ENCODE results near the gene PMM1.
"Not testable (repeated sequence)": the region's sequence is repeated elsewhere in the genome, so short reads cannot be mapped to it uniquely, and the experiment has no call there.

PMM1 gene

DNA sequence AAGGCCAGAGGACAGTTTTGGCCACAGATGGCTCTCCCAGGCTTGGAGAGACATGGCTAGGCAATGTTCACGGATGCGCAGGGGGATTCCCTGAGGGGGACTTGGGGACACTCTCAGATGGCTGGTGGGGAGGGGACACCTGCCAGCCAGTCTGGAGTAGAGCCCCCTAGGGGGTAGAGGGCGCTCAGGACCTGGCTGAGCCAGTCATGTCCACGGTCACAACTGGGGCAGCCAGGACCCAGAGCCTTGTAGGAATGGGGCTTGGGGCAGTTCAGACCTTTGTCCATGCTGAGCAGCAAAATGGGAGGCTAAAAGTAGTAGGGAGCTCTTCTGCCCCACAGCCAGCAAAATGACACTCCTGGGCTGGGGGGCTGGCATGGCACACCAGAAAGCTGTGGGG, 27.2 kb downstream of the PMM1 start:
- no peak for DNase-seq

DNA sequence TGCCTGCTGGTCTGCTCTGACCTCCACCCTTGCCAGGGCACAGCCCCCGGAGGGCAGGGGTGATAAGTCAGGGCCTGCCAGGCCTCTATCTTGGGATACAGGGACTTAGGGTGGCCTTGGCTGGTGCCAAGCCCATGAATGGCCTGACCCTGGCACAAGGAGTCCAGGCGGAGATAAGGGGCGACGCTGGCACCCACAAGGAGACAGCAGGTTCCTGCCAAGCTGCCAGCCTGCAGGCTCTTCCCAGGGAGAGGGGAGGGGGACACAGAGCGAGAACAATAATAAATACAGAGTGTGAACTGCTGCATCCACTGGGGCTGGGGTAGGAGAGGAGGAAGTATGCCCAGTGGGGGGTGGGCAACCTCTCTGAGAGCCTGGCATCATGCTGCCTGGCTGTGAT, 27.9 kb downstream of the PMM1 start:
- no peak for DNase-seq

DNA sequence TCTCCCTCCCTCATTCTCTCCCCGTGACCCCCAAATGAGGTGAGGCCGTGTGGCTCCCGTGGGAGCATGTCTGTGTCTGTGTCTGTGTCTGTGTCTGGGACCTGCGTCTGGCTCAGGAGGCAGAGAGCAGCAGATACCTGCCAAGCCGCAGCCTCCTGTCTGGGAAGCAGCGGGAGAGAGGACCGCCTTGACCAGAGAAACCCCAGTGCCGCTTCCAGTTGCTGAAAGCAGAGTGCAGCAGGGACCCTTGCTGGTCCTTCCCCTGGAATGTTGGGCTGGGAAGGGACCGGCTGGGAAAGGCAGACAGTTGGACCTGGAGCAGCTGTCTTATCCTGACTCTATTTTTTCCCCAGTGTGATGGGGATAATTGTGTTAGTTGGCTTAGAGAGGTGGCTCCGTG, 28.3 kb downstream of the PMM1 start:
- DNase-seq = no peak

DNA sequence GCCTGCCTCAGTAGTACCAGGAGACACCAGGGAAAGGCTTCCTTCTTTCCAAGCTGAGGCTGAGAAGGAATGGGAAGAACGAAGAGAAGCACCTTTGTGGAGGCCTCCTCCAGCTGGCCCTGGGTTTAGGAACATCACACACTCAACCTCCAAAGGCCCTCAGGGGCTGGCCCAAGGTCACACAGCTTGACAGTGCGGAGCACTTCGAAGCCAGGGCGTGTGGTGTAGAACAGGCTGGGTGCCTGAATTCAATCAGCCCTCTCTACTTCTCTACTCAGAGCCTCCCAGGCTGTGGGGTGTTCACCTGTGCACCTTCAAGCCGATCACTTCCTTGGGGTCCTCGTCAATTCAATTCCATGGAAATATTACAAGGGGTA, 29.6 kb downstream of the PMM1 start:
- DNase-seq = no peak

DNA sequence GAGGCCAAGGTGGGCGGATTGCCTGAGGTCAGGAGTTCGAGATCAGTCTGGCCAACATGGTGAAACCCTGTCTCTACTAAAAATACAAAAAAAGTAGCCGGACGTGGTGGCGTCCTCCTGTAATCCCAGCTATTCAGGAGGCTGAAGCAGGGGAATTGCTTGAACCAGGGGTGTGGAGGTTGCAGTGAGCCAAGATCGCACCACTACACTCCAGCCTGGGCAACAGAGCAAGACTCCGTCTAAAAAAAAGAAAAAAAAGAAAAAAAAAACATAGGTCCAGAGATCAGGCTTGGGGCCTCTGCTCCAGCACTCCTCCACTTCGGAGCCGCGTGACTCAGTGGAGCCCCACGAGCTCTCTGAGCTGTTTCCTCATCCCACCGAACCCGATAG, 31.4 kb downstream of the PMM1 start:
- not testable (repeated sequence) for DNase-seq

DNA sequence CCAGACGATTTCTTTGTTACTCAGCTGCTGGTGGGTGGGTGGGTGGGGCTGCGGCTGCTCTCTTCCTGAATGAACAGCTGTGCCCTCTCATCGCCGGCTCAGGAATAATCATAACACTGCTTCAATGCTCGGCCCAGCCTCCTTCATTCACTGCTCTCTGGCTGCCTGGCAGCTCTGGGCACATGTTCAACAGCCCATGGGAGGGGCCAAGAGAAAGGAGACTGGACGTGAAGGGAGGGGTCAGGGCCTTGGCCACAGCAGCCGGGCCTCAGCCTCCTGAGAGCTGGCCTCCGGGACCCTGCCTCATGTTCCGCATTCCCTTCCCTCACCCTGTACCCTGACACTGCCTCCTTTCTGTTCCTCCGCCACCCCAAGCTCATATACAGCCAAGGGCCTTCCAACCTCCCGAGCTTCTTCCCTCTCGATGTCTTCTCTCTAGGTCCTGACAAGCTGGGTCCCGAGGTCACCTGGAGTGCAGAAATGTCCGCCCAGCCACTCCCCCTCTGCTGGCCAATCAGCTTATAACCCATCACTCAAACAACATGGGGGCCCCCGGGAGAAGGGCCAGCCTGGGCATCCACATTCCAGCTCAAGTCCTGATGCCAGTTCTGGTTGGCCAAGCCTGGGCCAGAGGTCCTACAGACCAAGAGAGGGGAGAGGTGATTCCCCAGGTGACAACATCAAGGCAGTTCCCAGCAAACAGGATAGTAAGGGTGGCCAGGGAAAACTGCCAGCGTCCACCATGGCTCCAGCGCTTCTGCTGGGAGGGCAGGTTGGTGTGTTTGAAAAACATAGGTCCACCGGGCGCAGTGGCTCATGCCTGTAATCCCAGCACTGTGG, 32.0 kb downstream of the PMM1 start:
- peak in 1 of 2 experiments; percentile 20 for DNase-seq

DNA sequence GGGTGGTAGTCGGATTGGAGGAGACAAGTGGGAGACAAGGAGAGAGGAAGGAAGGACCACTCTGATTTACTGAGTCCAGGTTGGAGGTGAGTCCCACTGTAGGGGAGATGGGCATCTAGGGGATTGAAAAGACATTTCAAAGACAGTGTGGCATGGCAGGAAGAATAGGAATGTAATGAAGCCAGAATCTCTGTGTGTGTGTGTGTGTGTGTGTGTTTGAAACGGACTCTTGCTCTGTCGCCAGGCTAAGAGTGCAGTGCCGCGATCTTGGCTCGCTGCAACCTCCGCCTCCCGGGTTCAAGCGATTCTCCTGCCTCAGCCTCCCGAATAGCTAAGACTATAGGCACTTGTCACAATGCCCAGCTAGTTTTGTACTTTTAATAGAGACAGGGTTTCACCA, 33.1 kb downstream of the PMM1 start:
- no peak for DNase-seq

DNA sequence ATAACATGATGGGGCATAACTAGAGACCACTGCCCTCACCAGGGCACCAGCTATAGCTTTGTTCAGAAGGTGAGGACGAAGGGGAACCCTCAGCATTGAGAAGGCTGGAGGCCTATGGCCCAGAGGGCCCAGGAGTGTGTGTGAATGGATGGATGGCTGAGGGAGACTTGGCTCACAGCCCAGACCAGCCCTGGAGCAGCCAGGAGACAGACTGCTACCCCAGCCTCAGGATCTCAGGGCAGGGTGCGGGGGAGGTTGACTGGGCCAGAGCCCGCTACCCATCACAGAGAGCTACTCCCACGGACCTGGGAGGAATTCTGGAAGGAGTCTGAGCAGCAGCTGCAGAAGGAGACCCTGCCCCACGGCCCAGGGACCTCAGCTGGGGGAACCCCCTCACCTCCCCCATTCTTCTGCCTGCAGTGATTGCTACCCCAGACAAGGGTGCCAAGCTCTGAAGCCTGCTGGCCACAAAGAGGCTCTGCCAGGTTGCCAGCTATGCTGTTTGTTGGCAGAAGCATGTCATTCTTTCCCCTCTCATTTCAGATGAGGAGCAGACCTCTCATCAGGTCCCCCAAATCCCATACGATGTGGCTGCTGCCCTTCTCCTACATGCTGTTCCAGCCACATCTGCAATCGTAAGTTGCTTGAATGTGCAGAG, 34.2 kb downstream of the PMM1 start:
- DNase-seq = no peak

DNA sequence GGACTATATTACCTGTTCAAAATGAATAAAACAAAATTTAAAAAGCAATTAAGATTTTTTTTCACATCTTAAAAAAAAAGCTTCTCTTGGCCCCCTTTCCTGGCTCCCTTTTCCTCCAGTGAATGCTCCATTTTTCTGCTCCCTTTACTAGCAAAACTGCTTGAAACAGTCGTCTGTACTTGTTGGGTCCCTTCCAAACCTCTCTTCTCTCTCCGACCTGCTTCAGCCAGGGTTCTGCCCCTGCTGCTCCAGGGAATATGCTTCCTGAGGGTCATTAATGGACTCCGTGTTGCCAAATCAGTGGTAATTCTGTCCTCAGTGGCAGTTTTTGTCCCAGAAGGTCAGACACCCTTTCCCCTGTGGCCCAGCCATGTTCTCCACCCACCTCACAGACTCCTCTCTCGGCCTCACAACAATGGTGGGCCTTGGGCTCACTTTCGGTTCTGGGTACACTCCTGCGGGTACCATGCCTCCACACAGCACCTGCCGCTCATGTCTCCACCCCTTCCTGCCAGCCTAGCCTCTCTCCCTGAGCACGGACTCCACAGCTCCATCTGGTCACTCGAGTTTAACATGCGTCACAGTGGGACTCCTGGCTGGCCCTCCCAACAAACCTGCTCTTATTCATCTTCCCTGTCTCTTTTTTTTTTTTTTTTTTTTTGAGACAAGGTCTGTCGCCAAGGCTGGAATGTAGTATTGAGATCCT, 37.6 kb downstream of the PMM1 start:
- no peak for DNase-seq

DNA sequence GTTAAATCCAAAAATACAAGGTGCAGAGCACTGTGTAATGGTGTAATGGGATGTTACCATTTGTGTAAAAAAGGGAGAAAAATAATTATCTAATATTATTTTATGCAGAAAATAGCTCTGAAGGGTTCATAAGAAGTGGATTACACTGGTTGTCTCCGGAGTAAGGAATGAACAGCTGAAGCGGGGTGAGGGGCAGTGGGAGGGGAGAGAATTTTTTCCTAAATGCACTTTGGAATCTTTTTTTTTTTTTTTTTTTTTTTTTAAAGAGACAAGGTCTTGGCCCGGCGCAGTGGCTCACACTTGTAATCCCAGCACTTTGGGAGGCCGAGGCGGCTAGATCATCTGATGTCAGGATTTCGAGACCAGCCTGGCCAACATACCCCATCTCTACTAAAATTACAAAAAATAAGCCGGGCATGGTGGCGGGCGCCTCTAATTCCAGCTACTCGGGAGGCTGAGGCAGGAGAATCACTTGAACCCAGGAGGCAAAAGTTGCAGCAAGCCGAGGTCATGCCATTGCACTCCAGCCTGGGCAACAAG, 38.6 kb downstream of the PMM1 start:
- DNase-seq = no peak

DNA sequence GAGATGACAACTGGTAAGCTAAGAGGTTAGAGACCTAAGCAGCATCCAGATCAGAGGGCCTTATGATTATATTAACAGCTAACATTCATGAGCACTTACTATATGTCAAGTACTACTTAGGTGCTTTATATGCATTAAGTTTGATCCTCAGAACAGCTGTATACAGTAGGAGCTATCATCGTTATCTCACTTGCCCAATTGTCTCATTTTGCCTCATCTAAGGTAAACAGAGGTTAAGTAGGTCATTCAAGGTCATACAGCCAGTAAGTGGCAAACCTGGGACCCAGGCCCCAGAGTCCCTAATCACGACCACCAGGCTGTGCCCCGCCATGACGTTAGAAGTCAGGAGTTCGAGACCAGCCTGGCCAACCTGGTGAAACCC, 40.8 kb downstream of the PMM1 start:
- no peak for DNase-seq

DNA sequence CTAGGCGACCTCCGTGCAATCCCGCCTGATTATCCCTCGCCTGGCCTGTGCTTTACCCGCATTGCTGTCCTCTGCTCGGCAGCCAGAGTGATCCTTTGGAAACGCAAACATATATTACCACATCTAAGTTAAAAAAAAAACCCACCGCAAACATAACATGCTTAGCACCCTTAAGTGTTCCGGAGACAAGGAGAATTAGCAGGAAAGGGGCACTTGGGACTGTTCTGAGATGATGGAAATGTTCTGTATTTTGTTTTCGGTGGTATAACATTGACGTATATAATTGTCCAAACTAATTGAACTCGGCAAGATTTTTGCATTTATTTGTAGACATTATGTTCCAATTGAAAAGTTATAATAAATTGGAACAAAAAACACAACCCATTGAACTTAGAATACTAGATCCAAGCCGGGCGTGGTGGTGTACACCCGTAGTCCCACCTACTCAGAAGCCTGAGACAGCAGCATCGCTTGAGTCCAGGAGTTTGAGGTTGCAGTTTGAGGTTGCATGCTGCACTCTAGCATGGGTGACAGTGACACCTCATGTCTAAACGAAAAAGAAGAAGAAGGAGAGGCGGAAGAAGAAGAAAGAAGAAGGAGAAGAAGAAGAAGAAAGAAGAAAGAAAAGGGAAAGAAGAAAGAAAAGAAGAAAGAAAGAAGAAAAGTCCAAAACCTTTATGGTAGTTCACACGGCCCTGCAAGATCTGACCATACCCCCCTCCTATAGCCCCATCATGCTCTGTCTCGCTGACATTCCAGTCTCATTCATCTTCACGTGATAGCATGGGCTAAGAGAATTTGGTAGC, 44.8 kb downstream of the PMM1 start:
- no peak for DNase-seq

DNA sequence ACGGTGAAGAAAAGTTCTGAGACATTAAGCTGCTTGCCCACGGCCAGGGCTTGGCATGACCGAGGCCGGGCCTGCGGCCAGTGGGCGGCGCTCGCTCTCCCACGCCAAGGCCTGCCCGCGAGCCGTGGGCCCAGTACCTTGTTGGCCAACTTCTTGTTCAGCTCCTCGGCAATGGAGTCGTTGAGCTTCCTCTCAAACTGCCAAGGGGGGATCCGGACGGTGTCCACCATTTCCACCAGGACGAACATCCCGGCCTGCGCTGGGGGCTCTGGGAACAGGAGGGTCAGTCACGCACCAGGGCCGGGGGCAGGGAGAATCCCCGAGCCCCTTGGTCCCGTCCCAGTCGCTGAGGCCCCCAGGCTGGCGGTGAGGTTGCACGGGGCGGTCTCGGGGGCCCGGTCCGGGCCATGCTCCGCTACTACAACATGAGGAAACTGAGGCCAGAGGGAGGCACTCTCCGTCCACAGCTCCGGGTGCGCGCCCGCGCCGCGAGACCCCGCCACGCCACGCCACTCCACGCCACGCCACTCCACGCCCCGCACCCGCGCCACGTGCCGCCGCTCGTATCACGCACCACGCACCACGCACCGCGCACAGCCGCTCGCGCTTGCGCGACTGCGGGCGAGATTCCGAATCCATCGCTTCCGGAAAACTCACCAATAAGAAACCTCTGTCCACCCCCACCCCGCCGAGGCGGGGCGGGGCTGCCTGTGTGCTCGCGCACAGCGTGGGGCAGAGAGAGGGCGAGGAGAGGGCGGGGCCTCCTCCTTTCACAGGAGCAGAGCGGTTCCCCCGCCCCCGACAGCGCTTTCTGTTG, 45.6 kb downstream of the PMM1 start, which contains the start of gene POLR3H:
Gene POLR3H (minus strand): TSS at position 617 of the 817 bp plus-strand sequence. CDS start 369 bp downstream, at position 248.
- peak; percentile 98 to 99 for DNase-seq

DNA sequence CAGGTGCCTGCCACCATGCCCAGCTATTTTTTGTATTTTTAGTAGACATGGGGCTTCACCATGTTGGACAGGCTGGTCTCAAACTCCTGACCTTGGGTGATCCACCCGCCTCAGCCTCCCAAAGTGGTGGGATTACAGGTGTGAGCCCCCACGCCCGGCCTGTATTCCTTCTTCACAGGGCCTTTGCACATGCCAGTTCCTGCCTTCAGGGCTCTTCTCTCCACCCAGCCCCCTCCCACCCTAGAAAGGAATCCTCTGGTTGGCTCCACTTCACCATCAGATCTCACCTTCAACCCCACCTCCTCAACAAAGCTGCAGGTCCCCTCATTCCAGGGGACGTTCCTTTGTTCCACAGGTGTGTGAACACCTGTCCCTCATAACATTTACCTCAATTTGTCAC, 47.4 kb downstream of the PMM1 start:
- no peak for DNase-seq

DNA sequence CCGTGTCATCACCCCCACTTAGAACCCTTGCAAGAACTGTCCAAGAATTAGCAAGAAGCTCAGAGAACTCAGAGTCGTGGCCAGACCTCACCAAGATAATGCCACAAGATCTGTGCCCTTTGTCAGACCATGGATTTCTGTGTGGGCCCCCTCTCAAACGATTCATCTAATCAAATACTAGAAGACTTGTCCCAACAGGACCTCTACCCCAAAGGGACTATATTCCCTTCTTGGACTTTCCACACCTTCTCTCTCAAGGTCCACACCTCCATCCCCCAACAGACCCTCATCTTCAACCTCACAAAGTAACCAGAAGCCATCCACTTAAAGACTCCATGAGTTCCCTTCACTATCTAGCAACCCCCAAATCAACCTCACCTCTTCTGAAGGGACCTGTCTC, 48.2 kb downstream of the PMM1 start:
- DNase-seq = no peak

DNA sequence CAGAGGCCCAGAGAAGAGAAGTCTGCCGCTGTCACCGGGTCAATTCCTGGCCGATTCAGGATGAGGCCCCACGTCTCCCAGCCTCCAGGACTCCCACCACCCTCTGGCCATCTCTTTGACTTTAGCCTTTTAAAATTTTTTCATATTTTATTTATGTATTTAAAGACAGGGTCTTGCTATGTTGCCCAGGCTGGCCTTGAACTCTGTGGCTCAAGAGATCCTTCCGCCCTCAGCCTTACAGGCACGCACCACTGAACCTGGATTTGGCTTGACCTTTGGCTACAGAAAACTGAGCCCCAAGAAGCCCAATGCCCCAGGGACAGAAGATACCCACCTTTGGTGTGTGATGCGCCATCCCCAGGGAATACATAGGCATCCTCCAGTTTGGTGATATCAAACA, 49.3 kb downstream of the PMM1 start:
- DNase-seq = no peak

DNA sequence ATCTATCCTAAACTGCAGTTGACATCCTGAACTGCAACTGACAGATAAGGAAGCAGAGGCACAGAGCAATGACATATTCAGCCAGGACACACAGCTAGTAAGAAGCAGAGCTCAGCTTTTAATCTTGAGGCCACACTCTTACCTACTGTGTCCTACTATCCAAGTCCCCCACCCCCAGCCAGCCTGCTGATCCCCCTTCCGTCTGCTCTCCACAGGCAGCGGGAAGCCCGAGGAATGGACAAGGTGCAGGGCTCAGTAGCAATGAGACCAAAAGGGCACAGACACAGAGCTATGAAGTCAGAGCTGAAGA, 49.7 kb downstream of the PMM1 start:
- DNase-seq = no peak

DNA sequence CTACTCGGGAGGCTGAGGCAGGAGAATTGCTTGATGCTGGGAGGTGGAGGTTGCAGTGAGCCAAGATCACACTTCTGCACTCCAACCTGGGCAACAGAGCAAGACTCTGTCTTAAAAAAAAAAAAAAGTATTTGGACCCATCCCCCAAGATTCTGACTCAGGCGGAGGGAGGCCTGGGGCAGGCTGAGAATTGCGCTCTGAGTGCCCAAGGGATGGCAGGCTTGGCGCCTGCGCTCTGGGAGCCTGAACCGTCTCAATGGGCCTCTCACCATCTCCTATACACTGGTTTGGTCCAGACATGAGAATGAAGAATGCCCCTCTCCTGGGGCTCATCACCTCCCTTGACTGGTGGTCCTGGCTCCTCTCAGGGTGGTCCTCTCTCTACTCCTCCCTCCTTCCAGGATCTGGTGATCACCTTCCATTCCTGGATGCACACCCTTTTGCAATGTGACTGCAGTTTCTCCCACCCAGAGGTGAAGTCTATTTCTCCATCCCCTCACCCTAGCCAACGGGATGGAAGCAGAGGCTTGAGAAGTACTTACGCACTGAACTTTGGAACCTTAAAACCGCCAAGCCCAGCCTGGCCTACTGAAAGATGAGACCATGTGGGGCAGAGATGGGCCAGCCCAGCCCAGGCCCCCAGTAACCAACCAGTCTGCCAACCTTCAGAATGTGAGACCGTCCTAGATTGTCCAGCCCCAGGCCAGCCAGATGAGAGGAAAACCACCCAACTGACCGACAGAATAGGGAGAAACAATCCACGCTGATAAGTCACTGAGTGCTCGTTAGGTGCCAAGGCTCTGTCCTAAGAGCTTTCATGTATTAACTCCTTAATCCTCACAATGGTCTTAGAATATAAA, 50.3 kb downstream of the PMM1 start:
- no peak for DNase-seq

DNA sequence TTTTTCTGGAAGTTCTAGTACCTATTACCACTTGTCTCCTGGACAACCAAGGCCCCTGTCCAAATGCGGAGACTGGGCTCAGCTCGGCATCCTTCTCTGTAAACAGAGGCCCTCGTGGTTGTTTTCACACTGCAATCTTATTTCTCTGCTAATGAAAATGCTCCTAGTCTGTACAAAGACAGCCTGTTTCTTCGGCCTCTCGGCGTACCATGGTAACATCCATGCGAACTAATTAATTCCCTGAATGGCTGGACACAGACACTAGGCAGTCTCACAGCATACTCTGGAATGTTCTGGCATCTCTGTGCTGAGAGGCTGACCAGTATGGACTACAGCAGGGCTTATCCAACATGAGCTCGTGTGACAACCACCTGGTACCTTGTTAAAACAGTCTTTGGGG, 51.1 kb downstream of the PMM1 start:
- DNase-seq = no peak

DNA sequence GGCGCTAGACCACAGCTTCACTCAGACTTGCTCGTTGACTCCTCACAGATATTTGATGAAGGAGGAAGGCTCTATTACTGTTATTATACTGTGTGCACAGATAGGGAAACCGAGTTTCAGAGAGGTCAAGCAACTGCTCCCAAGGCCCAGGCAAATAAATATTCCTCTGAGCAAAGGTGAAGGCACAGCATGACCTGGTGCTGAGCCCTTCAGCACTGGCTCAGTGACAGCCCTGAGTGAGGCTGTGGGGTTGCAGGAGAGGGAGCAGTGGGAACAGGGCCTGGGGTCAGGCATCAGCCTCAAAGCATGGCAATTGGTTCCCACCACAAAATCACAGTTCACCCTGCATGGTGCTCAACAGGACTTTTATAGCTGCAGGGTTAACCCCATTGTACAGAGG, 52.4 kb downstream of the PMM1 start:
- DNase-seq = no peak

DNA sequence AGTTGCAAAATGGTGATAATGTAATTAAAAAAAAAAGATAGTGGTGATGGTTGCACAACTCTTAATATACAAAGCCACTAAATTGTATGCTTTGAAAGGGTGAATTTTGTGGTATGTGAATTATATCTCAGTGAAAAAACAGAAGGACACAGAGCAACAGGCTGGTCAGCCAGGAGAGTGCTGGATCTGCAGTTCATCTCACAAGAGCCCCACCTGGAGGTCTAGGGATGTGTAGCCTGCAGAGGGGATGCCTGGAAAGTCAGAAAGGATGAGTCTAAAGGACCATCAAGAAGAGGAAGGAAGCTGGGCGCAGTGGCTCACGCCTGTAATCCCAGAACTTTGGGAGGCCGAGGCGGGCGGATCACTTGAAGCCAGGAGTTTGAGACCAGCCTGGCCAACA, 54.4 kb downstream of the PMM1 start:
- DNase-seq = no peak

Data from activated CD4-positive, alpha-beta T cell treated with anti-CD3 and anti-CD28 coated beads, Interleukin-2, amount 50 U/mL, for 48 hours (primary cell).